Measurements from ENCODE around the gene ACOT11.

GRCh38 chr1:54510715-54511270, 37.2 kb upstream of the ACOT11 start:
- no peak for TF ChIP-seq CTCF (IDR thresholded peaks at IDR 0.05)
- no peak for TF ChIP-seq POLR2A (IDR thresholded peaks at IDR 0.05)

Data from ovary (tissue), 3 donors.